OCI-LY3 (cell line): ENCODE data around the gene LIPJ.

Experiments
- EZH2phosphoT487 ChIP-seq: fragments of 200-600 bp; shearing (Covaris generic); IDR thresholded peaks from 2 replicates; pipeline ENCODE4 v1.6.1; 2018; ENCODE audit warnings: antibody characterized with exemption, mixed run types, low read depth
- TF ChIP-seq, protein P1 (sequence below): fragments of 200-600, 300-600 bp; sonication (generic); IDR thresholded peaks from 2 replicates; pipeline ENCODE4 v1.5.1; 2014; ENCODE audit warnings: antibody characterized with exemption, low read length, low read depth

DNA sequence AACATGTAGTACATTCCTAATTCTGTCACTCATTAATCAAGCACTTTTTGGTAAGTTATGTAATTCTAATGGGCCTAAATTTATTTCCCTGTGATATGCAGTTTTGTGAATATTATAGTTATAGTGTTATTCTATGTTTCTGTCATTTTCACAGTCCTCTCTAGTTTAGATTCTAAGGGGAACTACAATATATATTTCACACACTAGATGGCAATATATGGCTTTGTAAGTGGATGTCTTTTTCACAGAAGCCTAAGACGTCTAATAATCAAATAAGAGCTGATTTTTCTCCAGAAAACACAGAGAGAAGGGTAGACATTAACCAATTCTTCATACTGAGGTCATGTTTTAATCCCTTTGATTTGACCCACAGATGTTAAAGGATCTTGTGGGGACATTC lies 21.5 kb upstream of the LIPJ start:
- TF ChIP-seq, protein P1, sequence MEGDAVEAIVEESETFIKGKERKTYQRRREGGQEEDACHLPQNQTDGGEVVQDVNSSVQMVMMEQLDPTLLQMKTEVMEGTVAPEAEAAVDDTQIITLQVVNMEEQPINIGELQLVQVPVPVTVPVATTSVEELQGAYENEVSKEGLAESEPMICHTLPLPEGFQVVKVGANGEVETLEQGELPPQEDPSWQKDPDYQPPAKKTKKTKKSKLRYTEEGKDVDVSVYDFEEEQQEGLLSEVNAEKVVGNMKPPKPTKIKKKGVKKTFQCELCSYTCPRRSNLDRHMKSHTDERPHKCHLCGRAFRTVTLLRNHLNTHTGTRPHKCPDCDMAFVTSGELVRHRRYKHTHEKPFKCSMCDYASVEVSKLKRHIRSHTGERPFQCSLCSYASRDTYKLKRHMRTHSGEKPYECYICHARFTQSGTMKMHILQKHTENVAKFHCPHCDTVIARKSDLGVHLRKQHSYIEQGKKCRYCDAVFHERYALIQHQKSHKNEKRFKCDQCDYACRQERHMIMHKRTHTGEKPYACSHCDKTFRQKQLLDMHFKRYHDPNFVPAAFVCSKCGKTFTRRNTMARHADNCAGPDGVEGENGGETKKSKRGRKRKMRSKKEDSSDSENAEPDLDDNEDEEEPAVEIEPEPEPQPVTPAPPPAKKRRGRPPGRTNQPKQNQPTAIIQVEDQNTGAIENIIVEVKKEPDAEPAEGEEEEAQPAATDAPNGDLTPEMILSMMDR, result peak; percentile 67
- no peak for TF ChIP-seq EZH2phosphoT487
